Transverse colon (tissue), 4 donors: ENCODE data around the gene DMXL2. TPM values are rescaled to one million over a fixed set of nuclear protein-coding genes. Genes with fewer than 3 reads are reported as not detected.
"Not testable (repeated sequence)": the region's sequence is repeated elsewhere in the genome, so short reads cannot be mapped to it uniquely, and the experiment has no call there.

Source experiments
- DNase-seq: peaks from one replicate; pipeline ENCODE4 v3.0.0-alpha.2; 2019
- H3K27ac ChIP-seq, 4 donors: fragments of 200-600 bp; sonication (generic); 2 replicates each; pipeline ENCODE4 v1.5.1; 2016 to 2018; ENCODE audit warnings: inconsistent platforms in 4 of 4
- H3K27me3 ChIP-seq: fragments of 200-600 bp; sonication (generic); 2 replicates; pipeline ENCODE4 v1.5.1; 2017; ENCODE audit warnings: inconsistent platforms
- H3K36me3 ChIP-seq, 4 donors: fragments of 200-600 bp; sonication (generic); 2 replicates each; pipeline ENCODE4 v1.5.1; 2017 to 2019; ENCODE audit warnings: inconsistent platforms in 4 of 4
- H3K4me1 ChIP-seq, 4 donors: fragments of 200-600 bp; sonication (generic); 2 replicates each; pipeline ENCODE4 v1.5.1; 2017 to 2020; ENCODE audit warnings: inconsistent platforms in 4 of 4
- H3K4me3 ChIP-seq, 4 donors: fragments of 200-600 bp; sonication (generic); 1 replicate in 1 of 4; 2 replicates in 3 of 4; pipeline versions ENCODE4 v1.5.1 to v1.6.1; 2017 to 2019; ENCODE audit warnings: inconsistent platforms in 4 of 4
- H3K9me3 ChIP-seq, 2 donors: fragments of 200-600 bp; sonication (generic); 2 replicates each; pipeline ENCODE4 v1.5.1; 2017 to 2019; ENCODE audit warnings: inconsistent platforms in 2 of 2
- EP300 ChIP-seq: sonication (generic); formaldehyde crosslinking; IDR thresholded peaks from one replicate; pipeline ENCODE4 v1.6.1; 2017; ENCODE audit warnings: antibody characterized with exemption, low read depth
- POLR2A ChIP-seq: fragments of 450-650 bp; IDR thresholded peaks from one replicate; pipeline ENCODE4 v1.6.1; 2016; ENCODE audit warnings: antibody characterized with exemption, mild to moderate bottlenecking, moderate library complexity
- POLR2AphosphoS5 ChIP-seq, 3 donors: sonication (generic); formaldehyde crosslinking; IDR thresholded peaks; one replicate each; pipeline ENCODE4 v1.6.1; 2016; ENCODE audit warnings: antibody characterized with exemption in 3 of 3
- WGBS, 2 donors: methylation state at CpG; one replicate each; pipeline ENCODE4 v1.1.5; 2018; ENCODE audit warnings: low coverage in 1 of 2; 5-methylcytosine and 5-hydroxymethylcytosine counted together
- in situ Hi-C, 4 donors: fragments of 200-750 bp; cut with MboI; loops; one replicate each; pipeline versions ENCODE4 v1.15.0 to v1.15.1; 2017; ENCODE audit warnings: low sequenced_read_pairs in 3 of 4, low pct_ligation_motif_present in 1 of 4, low pct_unique_long_range_greater_than_20kb in 1 of 4
- intact Hi-C: fragments of 100-400 bp; cut with DNase I; formaldehyde crosslinking; loops from one replicate; pipeline ENCODE4 v1.15.1; 2023; ENCODE audit warnings: low total_unique reads
- total RNA-seq, 4 donors: library from RNA; depleted of rRNA; stranded (reverse); fragments of >200 nt; gene quantifications; one replicate each; pipeline ENCODE4 v1.1.0, GENCODE V29; 2016
- TF ChIP-seq, protein P1 (sequence below), 5 experiments: fragments of 200-600 bp in 3 of 5; fragments of 450-650 bp in 2 of 5; sonication (generic) in 3 of 5; IDR thresholded peaks; 1 replicate in 2 of 5; 2 replicates in 3 of 5; pipeline ENCODE4 v1.5.1; 2016 to 2017; ENCODE audit warnings: antibody characterized with exemption in 5 of 5, inconsistent platforms in 3 of 5, mild to moderate bottlenecking in 2 of 5, moderate library complexity in 1 of 5

DMXL2 gene
- total RNA-seq, 4 donors from 2014 or later: 35.8 to 75.9 (median 56.0) TPM

DNA sequence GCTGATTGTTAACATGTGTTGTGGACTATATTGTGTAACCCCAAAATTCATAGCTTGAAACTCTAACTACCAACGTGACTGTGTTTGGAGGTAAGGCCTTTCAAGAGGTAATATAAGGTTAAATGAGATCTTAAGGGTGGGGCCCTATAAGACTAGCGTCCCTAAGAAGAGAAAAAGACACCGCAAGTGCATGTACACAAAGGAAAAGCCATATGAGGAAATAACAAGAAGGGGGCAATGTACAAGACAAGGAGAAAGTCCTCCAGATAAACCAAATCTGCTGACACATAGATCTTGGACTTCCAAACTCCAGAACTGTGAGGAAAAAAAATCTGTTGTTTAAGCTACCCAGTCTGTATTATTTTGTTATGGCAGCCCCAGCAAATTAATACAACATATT lies 8.6 kb downstream of the DMXL2 start:
- WGBS, 2 donors: 75 to 100% methylated on average over 1 to 3 of the region's 3 CpGs
- Histone ChIP-seq H3K27me3 (no peaks in the 10 kb centered on the region), H3K36me3 (no peaks in the 10 kb centered on the region), H3K27ac (no peak overlapping the region), H3K9me3 (no peaks in the 10 kb centered on the region), H3K4me1 (peaks cover 0 to 4% (median 2%) of the 10 kb centered on the region in 4 donors), H3K4me3 (no peak overlapping the region)
- in situ Hi-C loops: no loop called here
- DNase-seq: no peak
- TF ChIP-seq POLR2A: no peak
- TF ChIP-seq, protein P1, sequence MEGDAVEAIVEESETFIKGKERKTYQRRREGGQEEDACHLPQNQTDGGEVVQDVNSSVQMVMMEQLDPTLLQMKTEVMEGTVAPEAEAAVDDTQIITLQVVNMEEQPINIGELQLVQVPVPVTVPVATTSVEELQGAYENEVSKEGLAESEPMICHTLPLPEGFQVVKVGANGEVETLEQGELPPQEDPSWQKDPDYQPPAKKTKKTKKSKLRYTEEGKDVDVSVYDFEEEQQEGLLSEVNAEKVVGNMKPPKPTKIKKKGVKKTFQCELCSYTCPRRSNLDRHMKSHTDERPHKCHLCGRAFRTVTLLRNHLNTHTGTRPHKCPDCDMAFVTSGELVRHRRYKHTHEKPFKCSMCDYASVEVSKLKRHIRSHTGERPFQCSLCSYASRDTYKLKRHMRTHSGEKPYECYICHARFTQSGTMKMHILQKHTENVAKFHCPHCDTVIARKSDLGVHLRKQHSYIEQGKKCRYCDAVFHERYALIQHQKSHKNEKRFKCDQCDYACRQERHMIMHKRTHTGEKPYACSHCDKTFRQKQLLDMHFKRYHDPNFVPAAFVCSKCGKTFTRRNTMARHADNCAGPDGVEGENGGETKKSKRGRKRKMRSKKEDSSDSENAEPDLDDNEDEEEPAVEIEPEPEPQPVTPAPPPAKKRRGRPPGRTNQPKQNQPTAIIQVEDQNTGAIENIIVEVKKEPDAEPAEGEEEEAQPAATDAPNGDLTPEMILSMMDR (IDR thresholded peaks at IDR 0.05): no peak
- TF ChIP-seq EP300: no peak
- no peak for TF ChIP-seq POLR2AphosphoS5 (IDR thresholded peaks at IDR 0.05)
- intact Hi-C loops: no loop called here

DNA sequence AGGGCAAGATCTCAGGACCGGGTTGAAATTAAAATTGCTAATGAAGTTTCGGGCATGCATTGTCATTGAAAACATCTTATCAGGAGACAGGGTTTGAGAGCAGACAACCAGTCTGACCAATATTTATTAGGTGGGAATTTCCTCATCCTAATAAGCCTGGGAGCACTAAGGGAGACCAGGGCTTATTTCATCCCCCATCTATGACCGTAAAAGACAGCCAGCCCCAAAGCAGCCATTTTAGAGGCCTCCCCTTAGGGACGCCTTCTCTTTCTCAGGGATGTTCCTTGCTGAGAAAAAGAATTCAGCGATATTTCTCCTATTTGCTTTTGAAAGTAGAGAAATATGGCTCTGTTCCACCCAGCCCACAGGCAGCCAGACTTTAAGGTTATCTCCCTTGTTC lies 9.9 kb downstream of the DMXL2 start:
- not testable (repeated sequence) for H3K36me3 ChIP-seq
- 94 to 100% methylated on average over 2 to 5 of the region's 5 CpGs for WGBS, 2 donors

DNA sequence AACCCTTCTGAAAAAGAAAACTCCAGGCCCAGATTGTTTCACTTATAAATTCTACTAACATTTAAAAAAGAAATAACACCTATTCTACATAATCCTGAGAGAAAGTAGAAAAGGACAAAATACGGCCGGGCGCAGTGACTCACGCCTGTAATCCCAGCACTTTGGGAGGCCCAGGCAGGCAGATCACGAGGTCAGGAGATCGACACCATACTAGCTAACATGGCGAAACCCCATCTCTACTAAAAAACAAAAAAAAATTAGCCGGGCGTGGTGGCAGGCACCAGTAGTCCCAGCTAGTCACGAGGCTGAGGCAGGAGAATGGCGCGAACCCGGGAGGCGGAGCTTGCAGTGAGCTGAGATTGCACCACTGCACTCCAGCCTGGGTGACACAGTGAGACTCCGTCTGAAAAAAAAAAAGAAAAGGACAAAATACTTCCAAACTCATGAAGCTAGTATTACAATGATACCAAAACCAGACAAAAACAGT lies 19.1 kb downstream of the DMXL2 start:
- H3K4me3 ChIP-seq, H3K36me3 ChIP-seq, intact Hi-C loops, H3K4me1 ChIP-seq, DNase-seq, H3K9me3 ChIP-seq, H3K27me3 ChIP-seq, in situ Hi-C loops, H3K27ac ChIP-seq: not testable (repeated sequence)
- 90 to 95% methylated on average over 8 to 15 of the region's 15 CpGs for WGBS, 2 donors

More for the DNA sequence above, 9.9 kb downstream of the DMXL2 start:
- in situ Hi-C loops, H3K4me3 ChIP-seq, intact Hi-C loops, H3K4me1 ChIP-seq, H3K27me3 ChIP-seq, H3K27ac ChIP-seq, DNase-seq, H3K9me3 ChIP-seq: not testable (repeated sequence)

DNA sequence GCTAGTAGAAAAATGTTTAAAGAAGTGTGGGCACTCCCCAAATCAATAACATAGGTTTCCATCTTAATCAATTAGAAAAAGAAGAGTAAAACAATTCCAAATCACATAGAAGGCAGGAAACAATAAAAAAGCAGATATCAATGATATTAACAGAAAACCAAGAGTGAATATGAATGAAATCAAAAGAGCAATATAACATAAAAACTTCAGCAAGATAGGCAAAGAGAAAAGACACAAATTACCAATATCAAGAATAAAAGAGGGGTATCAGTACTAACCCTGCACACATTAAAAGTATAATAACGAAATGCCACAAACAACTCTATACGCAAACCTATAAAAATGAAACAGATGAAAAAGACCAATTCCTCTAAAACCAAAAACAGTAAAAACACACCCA lies 19.6 kb downstream of the DMXL2 start:
- H3K4me1 ChIP-seq: peaks cover 0 to 3% (median 0%) of the 10 kb centered on the region in 4 donors
- in situ Hi-C loops (no loop called here), intact Hi-C loops (no loop called here)
- DNase-seq: no peak
- 93 to 94% methylated on average over 2 of the region's 2 CpGs for WGBS, 2 donors
- H3K27me3 ChIP-seq: no peaks in the 10 kb centered on the region
- no peak overlapping the region for H3K27ac ChIP-seq
- no peak overlapping the region for H3K4me3 ChIP-seq
- no peaks in the 10 kb centered on the region for H3K36me3 ChIP-seq
- no peaks in the 10 kb centered on the region for H3K9me3 ChIP-seq
- no peak for TF ChIP-seq POLR2AphosphoS5 (IDR thresholded peaks at IDR 0.05)
- no peak for TF ChIP-seq EP300
- no peak for TF ChIP-seq POLR2A
- TF ChIP-seq, protein P1 (IDR thresholded peaks at IDR 0.05): no peak

DNA sequence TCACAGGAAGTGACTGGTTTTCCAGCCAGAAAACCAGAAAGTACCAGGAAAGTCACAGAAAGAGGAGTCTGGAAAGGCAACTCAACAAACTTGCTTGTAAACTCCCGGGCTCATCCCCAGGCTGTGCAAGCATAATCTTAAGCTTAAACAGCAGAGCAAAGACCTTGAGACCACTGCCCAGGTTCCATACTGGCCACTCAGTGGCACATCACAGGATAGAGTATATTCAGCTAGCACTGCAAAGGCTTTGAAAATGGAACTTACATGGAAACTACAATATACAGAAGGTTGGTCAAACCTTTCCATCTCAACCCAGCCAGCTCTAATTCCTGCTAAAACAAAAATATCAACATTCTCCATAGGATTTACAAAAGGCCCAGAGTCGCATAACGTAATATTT lies 20.1 kb downstream of the DMXL2 start:
- peaks cover 0 to 3% (median 0%) of the 10 kb centered on the region in 4 donors for H3K4me1 ChIP-seq
- in situ Hi-C loops (no loop called here), intact Hi-C loops (no loop called here)
- H3K4me3 ChIP-seq: no peak overlapping the region
- no peaks in the 10 kb centered on the region for H3K36me3 ChIP-seq
- DNase-seq: no peak
- no peak overlapping the region for H3K27ac ChIP-seq
- no peaks in the 10 kb centered on the region for H3K9me3 ChIP-seq
- H3K27me3 ChIP-seq: no peaks in the 10 kb centered on the region
- no peak for TF ChIP-seq POLR2AphosphoS5 (IDR thresholded peaks at IDR 0.05)
- TF ChIP-seq, protein P1 (IDR thresholded peaks at IDR 0.05): no peak
- no peak for TF ChIP-seq EP300
- 80 to 87% methylated on average over 2 to 3 of the region's 3 CpGs for WGBS, 2 donors
